HepG2 (cell line): ENCODE measurements around the gene MIB2. TPM values are rescaled to one million over a fixed set of nuclear protein-coding genes. Genes with fewer than 3 reads are reported as not detected.
A peak's percentile ranks its signal among the peaks of the same experiment; 100 is the strongest.

ENCODE experiments used
- ADNP ChIP-seq: sonication (generic); formaldehyde crosslinking; IDR thresholded peaks from 2 replicates; pipeline ENCODE4 v1.4.0; 2020; ENCODE audit warnings: missing genetic modification reagents
- ATF3 ChIP-seq: sonication (generic); formaldehyde crosslinking; IDR thresholded peaks from 2 replicates; pipeline ENCODE4 v1.4.0; 2020; ENCODE audit warnings: missing genetic modification reagents
- EED ChIP-seq: sonication (generic); formaldehyde crosslinking; IDR thresholded peaks from 2 replicates; pipeline ENCODE4 v1.5.0; 2020; ENCODE audit warnings: mild to moderate bottlenecking, missing genetic modification reagents
- EP300 ChIP-seq, 3 experiments: sonication (generic) in 1 of 3; formaldehyde crosslinking in 1 of 3; IDR thresholded peaks; 2 replicates each; pipeline versions ENCODE4 v1.5.1 to v1.6.1; 2011 to 2020; ENCODE audit warnings: low read depth in 2 of 3, low read length in 2 of 3, borderline replicate concordance in 1 of 3, improper control_type of control experiment in 1 of 3, mild to moderate bottlenecking in 1 of 3, missing genetic modification reagents in 1 of 3, moderate library complexity in 1 of 3
- FOXO1 ChIP-seq: sonication (generic); formaldehyde crosslinking; IDR thresholded peaks from 2 replicates; pipeline ENCODE4 v1.4.0; 2020; ENCODE audit warnings: missing genetic modification reagents
- HNRNPL ChIP-seq: fragments of 200-400 bp; formaldehyde crosslinking; IDR thresholded peaks from 2 replicates; pipeline ENCODE4 v1.6.1; 2017; ENCODE audit warnings: mild to moderate bottlenecking, low read depth, low read length
- KDM3A ChIP-seq: IDR thresholded peaks from 2 replicates; pipeline ENCODE4 v1.6.1; 2018; ENCODE audit warnings: low read depth, missing compliant biosample characterization
- PITX1 ChIP-seq: sonication (generic); formaldehyde crosslinking; IDR thresholded peaks from 2 replicates; pipeline ENCODE4 v1.5.1; 2020; ENCODE audit warnings: mild to moderate bottlenecking, missing genetic modification reagents
- SOX13 ChIP-seq, 3 experiments: fragments of 450-650 bp in 1 of 3; sonication (generic) in 1 of 3; formaldehyde crosslinking in 1 of 3; IDR thresholded peaks in 2 of 3; conservative IDR thresholded peaks in 1 of 3; 2 replicates each; pipeline versions ENCODE4 v1.5.0 to v1.6.1; 2016 to 2020; ENCODE audit warnings: antibody characterized with exemption in 1 of 3, mild to moderate bottlenecking in 1 of 3, missing compliant biosample characterization in 1 of 3, missing genetic modification reagents in 1 of 3, moderate library complexity in 1 of 3
- STAG1 ChIP-seq: sonication (generic); formaldehyde crosslinking; IDR thresholded peaks from 2 replicates; pipeline ENCODE4 v1.4.0; 2020; ENCODE audit warnings: missing genetic modification reagents
- TFDP1 ChIP-seq: IDR thresholded peaks from 2 replicates; pipeline ENCODE4 v1.6.1; 2016; ENCODE audit warnings: missing compliant biosample characterization, missing genetic modification reagents, borderline replicate concordance
- TOE1 ChIP-seq: sonication (generic); formaldehyde crosslinking; IDR thresholded peaks from 2 replicates; pipeline ENCODE4 v1.4.0; 2020; ENCODE audit warnings: mild to moderate bottlenecking, missing genetic modification reagents
- ZBTB39 ChIP-seq: sonication (generic); formaldehyde crosslinking; IDR thresholded peaks from 2 replicates; pipeline ENCODE4 v1.5.0; 2020; ENCODE audit warnings: missing genetic modification reagents
- ZNF432 ChIP-seq: sonication (generic); formaldehyde crosslinking; IDR thresholded peaks from 2 replicates; pipeline ENCODE4 v1.5.0; 2020; ENCODE audit warnings: missing genetic modification reagents, mild to moderate bottlenecking, borderline replicate concordance
- ZNF678 ChIP-seq: sonication (generic); formaldehyde crosslinking; IDR thresholded peaks from 2 replicates; pipeline ENCODE4 v1.4.0; 2020; ENCODE audit warnings: mild to moderate bottlenecking, missing genetic modification reagents
- ZNF687 ChIP-seq: sonication (generic); formaldehyde crosslinking; IDR thresholded peaks from 2 replicates; pipeline ENCODE4 v1.5.1; 2020; ENCODE audit warnings: mild to moderate bottlenecking, missing genetic modification reagents, moderate library complexity
- ZNF710 ChIP-seq: sonication (generic); formaldehyde crosslinking; IDR thresholded peaks from 2 replicates; pipeline ENCODE4 v1.5.0; 2020; ENCODE audit warnings: mild to moderate bottlenecking, missing genetic modification reagents, borderline replicate concordance
- ZNF776 ChIP-seq: sonication (generic); formaldehyde crosslinking; IDR thresholded peaks from 2 replicates; pipeline ENCODE4 v1.4.0; 2020; ENCODE audit warnings: mild to moderate bottlenecking, missing genetic modification reagents
- polyA plus RNA-seq, 8 experiments: library from polyadenylated mRNA; depleted of rRNA in 3 of 8; stranded (reverse) in 7 of 8; unstranded in 1 of 8; fragments of >200 nt; fragmentation: Illumina TruSeq in 4 of 8; extraction: Trizol in 4 of 8; gene quantifications; 2 replicates each; pipeline versions ENCODE4 v1.2.1 to v1.2.3, GENCODE V29; 2011 to 2016; ENCODE audit warnings: low read depth in 4 of 8, missing spikeins in 1 of 8, mixed read lengths in 1 of 8; ENCODE audit not compliant: insufficient read depth in 1 of 8
- total RNA-seq, 5 experiments: library from RNA; depleted of rRNA; stranded (reverse); fragments of >200 nt; fragmentation: Illumina TruSeq; extraction: Trizol; gene quantifications; 2 replicates each; pipeline ENCODE4 v1.2.3, GENCODE V29; 2016; ENCODE audit warnings: low read depth in 1 of 5

Gene MIB2
- total and polyA plus RNA-seq, 2 of the 13 experiments (the other 11 are each of a cell fraction or from before 2014, with no cell fraction given): 19.9 to 30.4 TPM

GRCh38 chr1:1597275-1597930 is 17.9 kb upstream of the MIB2 start (continued):
- no peak for TF ChIP-seq ZNF710 (CRISPR knock-in tag)
- TF ChIP-seq EP300 (IDR thresholded peaks at IDR 0.05; ENCODE audit: low read depth in 2 of 2, low read length in 2 of 2): no peak
- TF ChIP-seq EP300 (CRISPR knock-in tag; IDR thresholded peaks at IDR 0.05; ENCODE audit: borderline replicate concordance): 0 out of 2 replicates have a peak, but pooled peaks have one; percentile 14
- no peak for TF ChIP-seq ZBTB39 (CRISPR knock-in tag)
- TF ChIP-seq STAG1: peak; percentile 33; the same call in 1 of the 2 replicates
- TF ChIP-seq SOX13 (IDR thresholded peaks at IDR 0.05): no peak
- 0 out of 4 replicates have a peak, but pooled peaks of 1 of the 2 experiments have one; percentile 15 for TF ChIP-seq SOX13 (CRISPR knock-in tag; conservative IDR thresholded peaks at IDR 0.05 in 1 of 2, IDR thresholded peaks at IDR 0.05 in 1 of 2)
- TF ChIP-seq ZNF687 (CRISPR knock-in tag): peak; percentile 60
- no peak for TF ChIP-seq KDM3A
- no peak for TF ChIP-seq ADNP
- TF ChIP-seq ZNF776 (CRISPR knock-in tag): no peak
- TF ChIP-seq TOE1: no peak
- no peak for TF ChIP-seq EED (CRISPR knock-in tag)
- peak; percentile 77; the same call in 1 of the 2 replicates for TF ChIP-seq HNRNPL
- TF ChIP-seq ATF3 (CRISPR knock-in tag): 0 out of 2 replicates have a peak, but pooled peaks have one; percentile 20
- no peak for TF ChIP-seq FOXO1 (CRISPR knock-in tag)
- peak; percentile 31; the same call in 1 of the 2 replicates for TF ChIP-seq TFDP1
- no peak for TF ChIP-seq ZNF432 (CRISPR knock-in tag)
- 0 out of 2 replicates have a peak, but pooled peaks have one; percentile 25 for TF ChIP-seq PITX1 (CRISPR knock-in tag)
- TF ChIP-seq ZNF678: no peak
